Activated CD4-positive, CD25-positive, alpha-beta regulatory T cell treated with anti-CD3 and anti-CD28 coated beads, Interleukin-2, amount 50 U/mL, for 16 hours (primary cell): ENCODE results near the gene PLXNA4.
"Not testable (repeated sequence)": the region's sequence is repeated elsewhere in the genome, so short reads cannot be mapped to it uniquely, and the experiment has no call there.

Source experiments
- DNase-seq: peaks from one replicate; pipeline ENCODE4 v3.0.0-alpha.2; 2020; ENCODE audit warnings: low read depth, low spot score

PLXNA4 gene

GRCh38 chr7:132575982-132576720 is at the start of gene PLXNA4:
Gene PLXNA4 (minus strand): TSS chr7:132576470. CDS start chr7:132508693, 67,777 bp downstream.
- DNase-seq, result no peak

- no peak for DNase-seq
Measured at GRCh38 chr7:132625651-132626050, 49.4 kb upstream of the PLXNA4 start.

- DNase-seq, result no peak
Measured at GRCh38 chr7:132622081-132622480, 45.8 kb upstream of the PLXNA4 start.

GRCh38 chr7:132619967-132620366 is 43.7 kb upstream of the PLXNA4 start:
- DNase-seq, result no peak

GRCh38 chr7:132618956-132619305 is 42.7 kb upstream of the PLXNA4 start:
- no peak for DNase-seq

GRCh38 chr7:132618271-132618955 is 42.1 kb upstream of the PLXNA4 start:
- no peak for DNase-seq

- no peak for DNase-seq
Measured at GRCh38 chr7:132614428-132615318, 38.4 kb upstream of the PLXNA4 start.

GRCh38 chr7:132613737-132614136 is 37.5 kb upstream of the PLXNA4 start:
- no peak for DNase-seq

- DNase-seq, result no peak
Measured at GRCh38 chr7:132610995-132611394, 34.7 kb upstream of the PLXNA4 start.

GRCh38 chr7:132609906-132610520 is 33.7 kb upstream of the PLXNA4 start:
- no peak for DNase-seq

GRCh38 chr7:132609222-132609621 is 33.0 kb upstream of the PLXNA4 start:
- DNase-seq, result no peak

GRCh38 chr7:132608523-132608922 is 32.3 kb upstream of the PLXNA4 start:
- DNase-seq, result no peak

GRCh38 chr7:132607656-132608055 is 31.4 kb upstream of the PLXNA4 start:
- DNase-seq, result no peak

- no peak for DNase-seq
Measured at GRCh38 chr7:132604121-132604520, 27.9 kb upstream of the PLXNA4 start.

- no peak for DNase-seq
Measured at GRCh38 chr7:132603220-132603833, 27.1 kb upstream of the PLXNA4 start.

GRCh38 chr7:132601783-132602182 is 25.5 kb upstream of the PLXNA4 start:
- no peak for DNase-seq

- no peak for DNase-seq
Measured at GRCh38 chr7:132596588-132596987, 20.3 kb upstream of the PLXNA4 start.

GRCh38 chr7:132594741-132595140 is 18.5 kb upstream of the PLXNA4 start:
- DNase-seq, result not testable (repeated sequence)

- DNase-seq, result no peak
Measured at GRCh38 chr7:132592936-132593335, 16.7 kb upstream of the PLXNA4 start.

GRCh38 chr7:132592231-132592920 is 16.1 kb upstream of the PLXNA4 start:
- no peak for DNase-seq

- no peak for DNase-seq
Measured at GRCh38 chr7:132590162-132590561, 13.9 kb upstream of the PLXNA4 start.
